Activated CD8-positive, alpha-beta T cell treated with anti-CD3 and anti-CD28 coated beads for 36 hours (primary cell): ENCODE results near the gene PRPF40A. TPM values are rescaled to one million over a fixed set of nuclear protein-coding genes. Genes with fewer than 3 reads are reported as not detected.

Source experiments
- ATAC-seq: fragments of 200-7000 bp; cut with Tn5 transposase; one replicate; pipeline ENCODE4 v1.10.0; 2021; ENCODE audit warnings: mild to moderate bottlenecking, moderate library complexity
- CTCF ChIA-PET: fragments of 350-600 bp; sonication (Branson Sonifier 250); formaldehyde crosslinking; loops from one replicate; lab custom pipeline; 2021; ENCODE audit warnings: antibody characterized with exemption; lab: Charles Lee
- POLR2A ChIA-PET: fragments of 350-600 bp; sonication (Branson Sonifier 250); formaldehyde crosslinking; loops from one replicate; lab custom pipeline; 2021; ENCODE audit warnings: antibody characterized with exemption; lab: Charles Lee
- DNase-seq: peaks from one replicate; pipeline ENCODE4 v3.0.0-alpha.2; 2020
- H3K27ac Mint-ChIP-seq: one replicate; pipeline ENCODE4 v1.8.0; 2021; ENCODE audit warnings: mild to moderate bottlenecking, mixed read lengths
- H3K27me3 Mint-ChIP-seq: one replicate; pipeline ENCODE4 v1.8.0; 2021; ENCODE audit warnings: mixed read lengths
- H3K36me3 Mint-ChIP-seq: one replicate; pipeline ENCODE4 v1.8.0; 2021; ENCODE audit warnings: low read depth, mixed read lengths
- H3K4me1 Mint-ChIP-seq: one replicate; pipeline ENCODE4 v1.8.0; 2021; ENCODE audit warnings: low read depth, mixed read lengths
- H3K4me3 Mint-ChIP-seq: one replicate; pipeline ENCODE4 v1.8.0; 2021; ENCODE audit warnings: mild to moderate bottlenecking, moderate library complexity, mixed read lengths
- H3K9me3 Mint-ChIP-seq: one replicate; pipeline ENCODE4 v1.8.0; 2021; ENCODE audit warnings: mixed read lengths
- intact Hi-C: fragments of 100-400 bp; cut with micrococcal nuclease; formaldehyde crosslinking; loops from one replicate; pipeline ENCODE4 v1.10.0; 2022
- total RNA-seq, 2 experiments: library from RNA; stranded (reverse); gene quantifications; one replicate each; pipeline ENCODE4 v1.2.3, GENCODE V29; 2021
- TF ChIP-seq, protein P1 (sequence below): fragments of 200-600 bp; IDR thresholded peaks from one replicate; pipeline ENCODE4 v1.8.0; 2022; ENCODE audit warnings: antibody characterized with exemption, mild to moderate bottlenecking

The PRPF40A gene
- total RNA-seq, 2 experiments from 2014 or later = 145 to 148 TPM

DNA sequence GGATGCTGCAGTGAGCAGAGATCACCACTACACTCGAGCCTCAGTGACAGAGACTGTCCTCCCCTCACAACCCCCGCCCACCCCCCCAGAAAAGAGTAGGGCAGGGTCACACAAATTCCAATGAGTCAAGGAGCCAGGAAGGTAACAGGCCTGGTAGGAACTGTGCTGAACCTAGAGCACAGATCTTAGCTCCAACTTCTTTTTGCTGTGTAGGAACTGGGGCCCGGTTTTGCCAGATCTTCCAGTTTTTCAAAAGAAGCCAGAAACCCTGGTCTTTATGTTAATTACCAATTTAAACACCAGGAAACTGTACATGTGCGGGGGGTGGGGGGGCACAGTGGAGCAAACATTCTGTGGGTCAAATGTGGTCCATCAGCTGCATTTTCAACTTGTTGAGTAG is 71.0 kb downstream of the PRPF40A start:
- Mint-ChIP-seq H3K36me3 (no peaks in the 10 kb centered on the region), H3K4me1 (peaks cover 2% of the 10 kb centered on the region), H3K9me3 (no peaks in the 10 kb centered on the region), H3K4me3 (no peak overlapping the region), H3K27me3 (no peaks in the 10 kb centered on the region), H3K27ac (no peak overlapping the region)
- TF ChIP-seq, protein P1, sequence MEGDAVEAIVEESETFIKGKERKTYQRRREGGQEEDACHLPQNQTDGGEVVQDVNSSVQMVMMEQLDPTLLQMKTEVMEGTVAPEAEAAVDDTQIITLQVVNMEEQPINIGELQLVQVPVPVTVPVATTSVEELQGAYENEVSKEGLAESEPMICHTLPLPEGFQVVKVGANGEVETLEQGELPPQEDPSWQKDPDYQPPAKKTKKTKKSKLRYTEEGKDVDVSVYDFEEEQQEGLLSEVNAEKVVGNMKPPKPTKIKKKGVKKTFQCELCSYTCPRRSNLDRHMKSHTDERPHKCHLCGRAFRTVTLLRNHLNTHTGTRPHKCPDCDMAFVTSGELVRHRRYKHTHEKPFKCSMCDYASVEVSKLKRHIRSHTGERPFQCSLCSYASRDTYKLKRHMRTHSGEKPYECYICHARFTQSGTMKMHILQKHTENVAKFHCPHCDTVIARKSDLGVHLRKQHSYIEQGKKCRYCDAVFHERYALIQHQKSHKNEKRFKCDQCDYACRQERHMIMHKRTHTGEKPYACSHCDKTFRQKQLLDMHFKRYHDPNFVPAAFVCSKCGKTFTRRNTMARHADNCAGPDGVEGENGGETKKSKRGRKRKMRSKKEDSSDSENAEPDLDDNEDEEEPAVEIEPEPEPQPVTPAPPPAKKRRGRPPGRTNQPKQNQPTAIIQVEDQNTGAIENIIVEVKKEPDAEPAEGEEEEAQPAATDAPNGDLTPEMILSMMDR = no peak
- ATAC-seq (no peak), DNase-seq (no peak)
- POLR2A ChIA-PET = interaction anchor here (0.7 kb wide), 1 partner anchor 178 kb away, joined by 3 read pairs; no protein-coding TSS in a partner anchor
- CTCF ChIA-PET = interaction anchor here (6.3 kb wide), 1 partner anchor 11 kb away, joined by 56 read pairs; no protein-coding TSS in a partner anchor
- intact Hi-C loops = no loop called here

DNA sequence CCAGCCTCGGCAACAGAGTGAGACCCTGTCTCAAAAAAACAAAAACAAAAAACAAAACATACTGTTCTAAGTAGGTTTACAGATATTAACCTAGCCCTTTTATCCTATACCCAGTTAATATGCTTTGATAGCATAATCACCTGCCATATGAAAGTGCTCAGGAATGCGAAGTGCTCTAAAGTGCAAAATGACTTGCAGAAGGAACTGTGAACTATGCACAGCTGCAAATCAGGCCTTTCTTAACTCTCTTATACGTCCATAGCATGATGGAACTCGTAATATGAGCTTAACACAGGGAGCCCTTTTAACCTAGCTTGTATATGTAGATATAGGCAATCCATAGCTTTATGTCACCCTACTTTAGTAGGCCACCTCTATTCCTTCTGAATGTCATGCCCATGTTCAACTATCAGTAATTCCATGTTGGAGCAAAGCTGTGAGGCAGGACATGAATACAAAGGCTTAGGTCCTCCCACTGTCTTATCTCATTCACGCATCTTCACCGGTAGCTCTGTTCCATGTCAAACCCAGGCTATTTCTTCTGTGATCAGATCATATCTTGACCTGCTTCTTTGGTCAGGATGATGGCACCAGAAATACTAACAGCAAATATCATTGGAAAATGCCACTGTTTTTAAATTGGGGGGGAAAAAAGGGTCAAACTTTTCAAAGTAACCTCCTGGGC is 72.9 kb downstream of the PRPF40A start:
- Mint-ChIP-seq H3K9me3 (no peaks in the 10 kb centered on the region), H3K27me3 (no peaks in the 10 kb centered on the region), H3K36me3 (no peaks in the 10 kb centered on the region), H3K27ac (no peak overlapping the region), H3K4me3 (no peak overlapping the region), H3K4me1 (peaks cover 2% of the 10 kb centered on the region)
- DNase-seq = no peak
- TF ChIP-seq, protein P1 = no peak
- ATAC-seq = no peak
- intact Hi-C loops = no loop called here
- ChIA-PET POLR2A (no interaction called here), CTCF (interaction anchor here (1.1 to 6.3 kb wide), 2 partner anchors 9 to 16 kb away, joined by 3 to 56 read pairs; no protein-coding TSS in a partner anchor)

DNA sequence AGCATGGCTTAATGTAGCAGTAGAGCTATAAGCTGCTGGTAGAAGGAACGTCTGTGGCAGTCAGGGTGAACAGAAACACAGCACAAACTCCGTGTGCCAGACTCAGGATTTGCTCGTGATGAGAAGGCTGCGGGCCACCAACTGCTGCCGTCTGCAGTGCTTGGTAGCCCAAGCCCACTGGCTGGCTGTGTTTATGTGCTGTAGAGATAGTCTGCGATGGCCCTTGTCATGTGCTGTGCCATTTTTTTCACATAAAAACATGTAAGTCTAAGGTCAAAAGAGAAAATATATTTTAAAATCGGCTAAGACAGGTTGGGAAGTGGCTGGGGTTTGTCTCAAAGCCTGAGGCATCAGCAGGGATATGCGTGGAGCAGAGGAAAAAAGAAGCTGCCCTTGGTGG is 78.7 kb downstream of the PRPF40A start:
- TF ChIP-seq, protein P1 = no peak
- ATAC-seq (no peak), DNase-seq (no peak)
- Mint-ChIP-seq H3K27me3 (no peaks in the 10 kb centered on the region), H3K27ac (no peak overlapping the region), H3K9me3 (no peaks in the 10 kb centered on the region), H3K4me1 (no peaks in the 10 kb centered on the region), H3K36me3 (no peaks in the 10 kb centered on the region), H3K4me3 (no peak overlapping the region)
- ChIA-PET CTCF (interaction anchor here (0.9 to 2.5 kb wide), 2 partner anchors 463 to 602 kb away, joined by 4 to 11 read pairs; partner anchors contain the start of gene STAM2), POLR2A (no interaction called here)
- intact Hi-C loops = loop anchor here (10.0 kb wide), 1 partner anchor 304 kb away; the partner anchor contains the start of gene FMNL2

DNA sequence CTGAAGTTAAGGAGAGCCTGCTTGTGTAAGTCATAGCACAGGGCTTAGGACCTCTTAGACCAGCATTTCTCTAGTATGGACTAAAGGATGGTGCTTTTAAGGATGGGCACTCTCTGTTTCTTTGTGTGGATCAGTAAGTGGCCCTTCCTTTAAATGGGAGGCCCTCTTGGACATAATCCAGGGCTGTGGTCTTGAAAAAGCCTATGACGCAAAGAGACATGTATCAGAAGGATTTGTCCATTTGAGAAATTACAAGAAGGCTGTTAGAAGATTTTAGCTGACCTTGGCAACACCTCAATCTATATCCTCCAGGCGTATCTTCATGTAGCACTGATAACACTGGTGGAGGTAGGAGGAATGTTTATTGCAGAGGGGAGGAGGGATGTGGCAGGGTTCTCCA is 79.2 kb downstream of the PRPF40A start:
- Mint-ChIP-seq H3K27ac (no peak overlapping the region), H3K4me1 (no peaks in the 10 kb centered on the region), H3K9me3 (no peaks in the 10 kb centered on the region), H3K4me3 (no peak overlapping the region), H3K27me3 (no peaks in the 10 kb centered on the region), H3K36me3 (no peaks in the 10 kb centered on the region)
- POLR2A ChIA-PET = no interaction called here
- CTCF ChIA-PET = interaction anchor here (0.9 to 2.5 kb wide), 2 partner anchors 462 to 601 kb away, joined by 4 to 11 read pairs; partner anchors contain the start of gene STAM2
- DNase-seq (no peak), ATAC-seq (no peak)
- intact Hi-C loops = loop anchor here (10.0 kb wide), 1 partner anchor 303 kb away; the partner anchor contains the start of gene FMNL2
- TF ChIP-seq, protein P1 = no peak

DNA sequence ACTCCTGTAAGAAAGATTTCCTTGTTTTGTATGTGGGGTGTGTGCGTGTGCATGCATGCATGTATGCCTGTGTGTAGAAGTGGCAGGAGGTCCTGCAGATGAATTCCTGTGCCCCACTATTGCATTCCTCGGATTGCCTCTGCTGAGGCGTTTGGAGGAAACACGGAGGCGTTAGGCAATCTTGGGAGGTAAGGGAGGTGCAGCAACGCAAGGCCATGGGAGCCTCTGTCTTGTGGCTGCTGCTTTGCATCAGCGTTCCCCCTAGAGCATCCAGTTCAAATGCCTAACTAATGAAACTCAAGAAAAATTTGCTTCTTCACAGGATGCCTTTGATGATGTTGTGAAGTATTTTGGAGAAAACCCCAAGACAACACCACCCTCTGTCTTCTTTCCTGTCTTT is 80.0 kb downstream of the PRPF40A start:
- Mint-ChIP-seq H3K27me3 (no peaks in the 10 kb centered on the region), H3K4me3 (no peak overlapping the region), H3K4me1 (no peaks in the 10 kb centered on the region), H3K9me3 (no peaks in the 10 kb centered on the region), H3K27ac (no peak overlapping the region), H3K36me3 (no peaks in the 10 kb centered on the region)
- ATAC-seq (no peak), DNase-seq (no peak)
- intact Hi-C loops = loop anchor here (10.0 kb wide), 1 partner anchor 302 kb away; the partner anchor contains the start of gene FMNL2
- TF ChIP-seq, protein P1 = no peak
- ChIA-PET POLR2A (no interaction called here), CTCF (no interaction called here)
